LNCaP clone FGC (cell line): ENCODE data around the gene IDE.

Experiments
- DNase-seq: peaks from one replicate; pipeline ENCODE4 v3.0.0-alpha.2; 2011; ENCODE audit warnings: low read depth
- H3K4me3 ChIP-seq: 2 replicates; pipeline ENCODE4 v1.5.1; 2011; ENCODE audit warnings: mild to moderate bottlenecking, low read depth, low read length, control low read depth
- CTCF ChIP-seq: IDR thresholded peaks from 2 replicates; pipeline ENCODE4 v1.5.1; 2012; ENCODE audit warnings: mild to moderate bottlenecking; ENCODE audit not compliant: control insufficient read depth, insufficient read depth; ENCODE audit errors: extremely low read depth

IDE gene

GRCh38 chr10:92430103-92430502 is 143.8 kb downstream of the IDE start:
- no peak for TF ChIP-seq CTCF
- DNase-seq, result no peak
- no peak overlapping the region for H3K4me3 ChIP-seq

GRCh38 chr10:92421550-92421949 is 152.3 kb downstream of the IDE start:
- no peak for TF ChIP-seq CTCF
- no peak overlapping the region for H3K4me3 ChIP-seq
- no peak for DNase-seq

GRCh38 chr10:92420546-92421275 is 153.2 kb downstream of the IDE start:
- H3K4me3 ChIP-seq, result no peak overlapping the region
- DNase-seq, result no peak
- TF ChIP-seq CTCF, result no peak

GRCh38 chr10:92419740-92420545 is 153.9 kb downstream of the IDE start:
- TF ChIP-seq CTCF, result no peak
- no peak overlapping the region for H3K4me3 ChIP-seq
- DNase-seq, result no peak

GRCh38 chr10:92418891-92419290 is 155.0 kb downstream of the IDE start:
- H3K4me3 ChIP-seq, result no peak overlapping the region
- DNase-seq, result no peak
- no peak for TF ChIP-seq CTCF

- no peak for TF ChIP-seq CTCF
- no peak overlapping the region for H3K4me3 ChIP-seq
- DNase-seq, result no peak
Observed at GRCh38 chr10:92418221-92418620, 155.7 kb downstream of the IDE start.

- DNase-seq, result peak; percentile 11
- no peak for TF ChIP-seq CTCF
- no peak overlapping the region for H3K4me3 ChIP-seq
Observed at GRCh38 chr10:92413519-92413918, 160.4 kb downstream of the IDE start.
